OCI-M1 (cell line): Measurements from ENCODE around the gene CWH43.
"Not testable (repeated sequence)": the region's sequence is repeated elsewhere in the genome, so short reads cannot be mapped to it uniquely, and the experiment has no call there.

Source experiments
- DNase-seq: peaks from one replicate; lab custom pipeline; 2025; lab: John Stamatoyannopoulos, UW

The CWH43 gene

DNA sequence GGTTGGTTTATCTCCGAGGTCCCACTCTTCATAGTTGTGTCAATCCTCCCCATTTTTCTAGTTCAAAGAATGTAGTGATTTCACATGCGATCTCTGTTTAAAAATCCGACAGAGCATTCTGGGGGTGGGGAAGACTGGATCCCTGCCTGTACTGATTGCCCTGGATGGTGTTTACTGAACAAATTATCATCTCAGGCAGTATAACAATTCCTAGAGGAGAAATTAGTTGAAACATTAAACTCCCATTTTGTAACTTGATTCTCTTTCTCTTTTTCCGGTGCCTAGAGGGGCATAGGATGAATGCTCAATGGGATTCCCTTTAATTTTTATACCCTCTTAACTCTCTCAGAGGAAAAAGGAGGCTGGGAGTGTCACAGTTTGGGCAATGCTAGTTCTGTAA lies 10.0 kb upstream of the CWH43 start:
- no peak for DNase-seq

DNA sequence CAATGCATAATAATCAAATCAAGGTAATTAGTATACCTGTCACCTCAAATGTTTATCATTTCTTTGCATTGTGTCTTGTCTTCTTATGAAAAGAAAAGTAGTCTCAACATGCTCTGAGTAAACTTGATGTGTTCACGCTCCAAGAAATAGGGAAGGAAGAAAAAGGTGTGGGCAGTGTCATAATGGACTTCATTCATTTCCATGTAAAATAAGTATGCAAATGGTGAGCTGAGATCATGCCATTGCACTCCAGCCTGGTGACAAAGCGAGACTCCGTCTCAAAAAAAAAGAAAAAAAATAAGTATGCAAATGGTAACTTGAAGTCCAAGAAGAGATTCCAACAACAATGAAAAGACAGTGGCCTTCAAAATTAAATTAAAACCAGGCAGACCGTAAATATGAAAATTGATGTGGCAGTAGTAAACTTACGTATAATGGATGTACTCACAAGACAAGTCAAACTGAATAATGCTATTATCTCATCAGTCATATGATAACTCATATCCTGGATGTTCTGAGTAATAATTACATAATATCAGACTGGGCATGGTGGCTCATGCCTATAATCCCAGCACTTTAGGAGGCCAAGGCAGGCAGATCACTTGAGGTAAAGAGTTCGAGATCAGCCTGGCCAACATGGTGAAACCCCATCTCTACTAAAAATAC lies 6.0 kb upstream of the CWH43 start:
- DNase-seq, result no peak

DNA sequence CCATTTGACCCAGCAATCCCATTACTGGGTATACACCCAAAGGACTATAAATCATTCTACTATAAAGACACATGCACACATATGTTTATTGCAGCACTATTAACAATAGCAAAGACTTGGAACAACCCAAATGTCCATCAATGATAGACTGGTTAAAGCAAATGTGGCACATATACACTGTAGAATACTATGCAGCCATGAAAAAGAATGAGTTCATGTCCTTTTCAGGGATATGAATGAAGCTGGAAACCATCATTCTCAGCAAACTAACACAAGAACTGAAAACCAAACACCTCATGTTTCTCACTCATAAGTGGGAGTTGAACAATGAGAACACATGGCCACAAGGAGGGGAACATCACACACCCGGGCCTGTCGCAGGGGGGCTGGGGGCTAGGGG lies 2.1 kb upstream of the CWH43 start:
- DNase-seq, result not testable (repeated sequence)

DNA sequence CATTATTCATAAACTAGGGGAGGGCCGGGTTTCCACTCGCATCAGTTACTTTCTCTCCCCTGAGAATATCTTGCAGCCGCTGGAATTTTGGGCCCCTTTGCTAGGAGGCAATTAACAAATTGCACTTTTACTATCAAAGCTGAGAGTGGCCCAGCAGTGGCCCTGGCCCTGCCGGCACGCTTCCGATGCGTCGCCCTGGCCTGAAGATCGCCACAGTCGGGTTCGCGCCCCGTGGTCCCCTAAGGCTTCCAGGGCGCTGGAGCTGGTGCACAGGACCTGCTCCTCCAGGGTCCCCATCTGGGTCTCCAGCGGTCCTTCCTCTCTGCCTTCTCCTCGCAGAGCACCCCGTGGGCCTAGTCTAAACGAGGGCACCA lies 486 bp upstream of the CWH43 start:
- no peak for DNase-seq

DNA sequence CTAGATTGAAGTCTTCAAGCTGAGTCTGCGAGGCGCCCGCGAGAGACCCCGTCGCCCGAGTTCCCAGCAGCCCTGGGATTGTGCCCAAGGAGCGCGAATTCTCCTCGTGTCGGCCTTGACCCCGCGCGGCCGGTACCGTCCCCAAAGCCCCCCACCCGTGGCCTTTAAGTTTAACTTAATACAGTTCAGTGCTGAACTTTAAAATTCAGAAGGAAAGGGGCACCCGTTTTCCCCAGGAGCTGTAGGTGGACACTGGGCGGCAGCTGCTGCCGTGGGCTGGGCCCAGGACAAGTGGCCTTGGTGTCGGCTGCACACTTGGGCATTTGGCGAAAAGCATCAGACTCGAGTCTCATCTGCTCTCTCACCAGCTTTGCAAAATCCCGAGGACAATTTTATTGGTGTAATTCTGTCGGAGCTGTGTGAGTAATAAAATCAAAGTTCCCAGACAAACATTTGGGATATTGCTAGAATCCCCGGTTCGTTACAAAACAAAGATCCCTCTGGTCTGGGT lies 634 bp downstream of the CWH43 start:
- no peak for DNase-seq

DNA sequence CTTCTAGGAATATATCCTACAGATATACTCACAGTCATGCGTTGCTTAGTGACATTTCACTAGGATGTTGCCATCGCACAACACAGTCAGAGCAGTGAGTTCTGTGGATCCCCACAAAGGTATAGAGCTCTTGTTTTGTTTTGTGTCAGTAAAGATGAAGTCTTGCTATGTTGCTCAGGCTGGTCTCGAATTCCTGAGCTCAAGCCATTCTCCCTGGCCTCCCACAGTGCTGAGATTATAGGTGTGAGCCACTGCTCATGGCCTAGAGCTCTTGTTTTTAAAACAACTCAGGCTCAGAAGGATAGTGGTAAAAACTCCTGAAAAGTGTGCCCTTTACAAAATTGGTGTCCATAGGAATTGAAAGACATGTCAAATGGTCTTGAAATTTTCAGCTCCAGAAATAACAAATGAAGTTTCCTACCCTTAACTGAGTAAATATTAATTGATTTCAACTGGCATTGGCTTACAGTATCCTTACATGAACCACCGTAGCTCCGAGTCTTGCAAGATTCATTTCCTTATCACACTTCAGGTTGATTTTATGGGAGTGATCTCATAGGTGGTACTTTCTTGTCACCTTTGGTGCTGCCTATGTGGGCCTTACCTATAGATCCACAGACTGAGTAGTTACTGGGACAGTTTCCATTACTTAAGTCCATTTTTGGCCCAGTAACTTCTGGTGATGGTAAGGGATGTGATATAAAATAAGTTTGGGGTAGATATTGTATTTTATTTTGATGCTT lies 3.6 kb downstream of the CWH43 start:
- no peak for DNase-seq

DNA sequence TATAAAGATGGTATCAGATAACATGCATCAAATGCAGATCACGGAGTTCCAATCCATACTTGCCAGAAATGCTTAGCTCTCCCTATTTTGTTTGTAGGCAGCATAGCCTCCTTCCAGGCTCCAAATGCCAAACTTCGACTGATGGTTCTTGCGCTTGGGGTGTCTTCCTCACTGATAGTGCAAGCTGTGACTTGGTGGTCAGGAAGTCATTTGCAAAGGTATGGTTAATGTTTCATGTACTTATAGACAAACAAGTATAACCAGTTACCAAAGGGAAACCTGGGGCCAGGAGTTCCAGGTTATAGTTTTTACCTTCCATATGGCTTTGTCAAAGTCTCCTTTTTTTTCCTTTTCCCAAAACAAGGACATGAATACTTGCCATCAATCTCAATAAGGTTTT lies 5.3 kb downstream of the CWH43 start:
- DNase-seq, result no peak

DNA sequence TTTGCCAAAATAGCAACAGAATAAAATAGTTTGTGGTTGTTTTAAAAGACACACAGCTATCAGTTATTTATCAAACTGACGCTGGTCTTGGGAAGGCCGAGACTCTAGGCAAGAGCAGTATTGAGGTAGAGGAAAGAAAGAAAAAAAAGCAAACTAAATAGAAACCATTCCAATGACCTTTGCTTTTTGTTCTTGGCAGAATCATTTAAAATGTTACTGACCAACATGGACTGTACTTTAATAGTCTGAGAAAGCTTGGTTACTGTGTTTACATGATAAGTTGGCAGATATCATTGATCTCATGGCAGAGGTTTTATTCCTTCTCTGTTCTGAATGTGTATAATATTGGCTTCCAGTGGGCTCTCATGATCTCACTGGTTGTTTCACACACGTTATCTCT lies 11.9 kb downstream of the CWH43 start:
- no peak for DNase-seq

DNA sequence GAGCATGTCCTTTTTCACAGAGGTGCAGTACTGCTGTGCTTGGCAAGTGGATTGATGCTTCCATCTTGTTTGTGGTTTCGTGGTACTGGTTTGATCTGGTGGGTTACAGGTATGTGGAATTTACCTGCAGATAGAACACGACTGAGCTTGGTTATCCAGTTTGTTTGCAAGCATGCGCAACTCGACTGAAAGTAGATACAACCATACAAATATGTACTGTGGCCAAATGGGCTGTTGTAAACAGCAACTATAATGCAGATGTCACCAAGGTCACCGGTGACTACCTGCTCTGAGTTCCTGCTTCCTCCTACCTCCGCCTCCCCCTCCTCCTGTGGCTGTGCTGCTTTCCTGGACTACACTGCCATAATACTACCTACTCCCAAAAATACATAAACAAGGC lies 12.4 kb downstream of the CWH43 start:
- DNase-seq, result no peak

DNA sequence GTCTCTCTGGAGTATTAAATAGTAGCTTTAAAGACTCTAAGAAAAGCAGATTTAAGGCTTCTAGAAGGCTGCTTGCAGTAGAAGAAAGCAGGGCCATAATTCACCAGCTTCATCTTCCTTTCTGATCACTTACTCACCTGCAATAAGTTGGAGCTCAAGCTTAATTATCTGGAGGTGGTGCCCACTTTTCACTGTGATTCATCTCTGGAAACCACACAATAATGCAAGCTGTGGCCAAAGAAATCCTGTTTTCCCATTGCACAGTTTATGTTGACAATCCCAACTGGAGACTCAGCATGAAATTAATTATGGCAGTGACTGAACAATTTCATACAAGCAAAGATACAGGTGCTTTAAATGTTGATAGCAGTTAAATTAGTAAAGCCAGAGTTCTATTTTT lies 14.7 kb downstream of the CWH43 start:
- no peak for DNase-seq

DNA sequence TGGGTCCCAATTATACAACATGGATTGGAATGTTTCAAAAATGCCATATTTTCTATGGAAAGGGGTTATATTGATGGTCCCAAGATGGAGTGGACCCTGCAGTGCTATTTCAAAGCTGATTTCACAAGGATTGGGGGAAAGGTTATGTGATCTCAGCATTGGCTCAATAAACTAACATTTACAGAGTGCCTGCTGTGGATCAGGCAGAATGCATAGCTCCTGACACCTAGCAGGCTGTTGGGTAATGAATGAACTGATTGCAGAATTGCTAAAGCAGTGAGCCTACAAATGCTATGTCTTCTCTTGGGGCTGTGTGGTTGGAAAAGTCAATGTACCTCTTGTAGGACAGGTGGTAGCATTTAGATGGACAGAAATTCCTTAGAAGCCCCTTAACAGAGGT lies 16.9 kb downstream of the CWH43 start:
- no peak for DNase-seq

DNA sequence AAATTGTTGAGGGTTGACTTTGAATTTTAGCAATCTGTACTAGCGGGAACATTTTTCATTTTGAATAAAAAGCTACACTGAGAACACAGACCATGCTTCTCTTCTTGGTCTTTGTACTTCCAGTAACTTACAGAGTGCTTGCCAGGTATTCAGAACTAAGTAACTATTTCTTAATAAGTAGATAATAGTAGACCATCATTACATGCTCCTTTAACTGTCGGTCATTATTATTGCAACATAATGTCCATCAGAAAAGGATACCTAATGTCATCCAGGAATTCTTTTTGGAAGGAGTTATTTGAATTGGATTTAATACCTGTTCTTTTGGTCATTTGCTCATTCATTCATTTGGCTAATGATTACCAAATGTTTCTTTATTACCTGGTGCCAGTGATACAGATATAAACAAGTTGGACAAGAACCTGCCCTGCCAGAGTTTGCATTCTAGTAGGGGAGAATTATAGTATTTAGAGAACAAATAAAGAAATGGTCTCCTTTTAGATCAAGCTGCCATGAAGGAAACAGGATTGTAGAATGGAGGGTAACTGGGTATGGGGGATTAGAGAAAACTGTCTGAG lies 32.7 kb downstream of the CWH43 start:
- DNase-seq, result no peak

DNA sequence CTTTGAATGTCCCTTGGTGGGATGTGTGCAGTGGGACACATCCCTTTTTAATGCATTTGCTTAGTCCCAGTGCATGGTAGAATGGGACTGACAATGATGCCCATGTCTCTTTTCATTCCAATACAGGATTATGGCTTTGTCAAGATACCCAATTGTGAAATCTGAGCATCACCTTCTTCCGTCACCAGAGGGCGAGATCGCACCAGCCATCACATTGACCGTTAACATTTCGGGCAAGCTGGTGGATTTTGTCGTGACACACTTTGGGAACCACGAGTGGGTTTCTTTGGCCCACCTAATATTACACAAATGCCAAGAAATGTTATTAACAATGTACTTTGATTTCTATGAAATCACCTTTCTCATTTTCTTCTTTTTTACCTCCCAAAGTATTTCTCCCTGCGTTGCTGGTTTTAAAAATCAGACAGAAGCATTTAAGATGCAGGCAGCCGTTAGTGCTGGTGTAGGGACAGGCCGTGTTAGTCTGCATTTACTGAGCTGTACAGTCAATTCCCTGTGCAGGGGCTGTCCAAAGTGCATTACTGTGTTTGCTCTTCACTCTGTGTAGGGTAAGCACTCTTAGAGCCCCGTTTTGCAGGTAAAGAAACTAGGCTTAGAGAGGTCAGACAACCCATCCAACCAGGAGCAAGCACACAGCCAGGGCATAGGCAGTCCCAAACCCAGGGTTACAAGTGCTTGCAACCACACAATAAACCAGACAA lies 46.5 kb downstream of the CWH43 start:
- DNase-seq, result peak; percentile 65

DNA sequence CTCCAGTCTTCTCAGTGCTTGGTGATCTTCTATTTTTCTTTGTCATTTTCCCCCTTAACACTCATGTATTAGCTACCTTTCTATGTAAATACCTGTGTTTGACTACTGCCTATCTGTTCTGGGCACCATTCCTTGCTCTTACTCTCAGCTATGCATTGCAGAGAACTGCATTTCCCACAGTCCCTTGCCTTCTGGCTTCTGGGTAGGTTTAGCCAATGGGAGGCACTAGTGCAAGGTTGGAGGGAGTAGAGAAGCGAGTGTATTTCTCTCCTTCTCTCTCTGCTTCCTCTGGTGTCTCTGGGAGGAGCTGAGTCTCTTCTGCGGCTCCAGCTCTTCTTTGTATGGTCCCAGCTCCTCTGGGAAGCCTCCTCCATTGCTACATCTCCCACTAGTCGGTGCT lies 50.5 kb downstream of the CWH43 start:
- no peak for DNase-seq

DNA sequence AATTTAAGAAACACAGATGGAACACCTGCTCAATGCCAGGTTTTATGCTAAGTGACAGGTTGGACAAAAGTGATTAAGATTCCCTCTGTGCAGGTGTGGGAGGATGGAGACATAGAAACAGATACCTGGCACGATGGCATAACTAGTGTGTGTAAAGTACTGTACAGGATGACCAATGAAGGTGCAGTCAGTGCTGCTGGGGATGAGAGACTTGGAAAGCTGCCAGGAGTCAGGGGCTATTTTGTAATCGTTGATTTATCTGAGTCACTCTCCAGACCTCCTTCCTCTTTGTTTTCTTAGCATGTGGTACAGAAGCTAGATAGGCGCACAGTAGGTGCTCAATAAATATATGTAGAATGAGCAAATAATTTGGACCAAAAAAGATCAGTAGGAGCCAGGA lies 58.2 kb downstream of the CWH43 start:
- no peak for DNase-seq

DNA sequence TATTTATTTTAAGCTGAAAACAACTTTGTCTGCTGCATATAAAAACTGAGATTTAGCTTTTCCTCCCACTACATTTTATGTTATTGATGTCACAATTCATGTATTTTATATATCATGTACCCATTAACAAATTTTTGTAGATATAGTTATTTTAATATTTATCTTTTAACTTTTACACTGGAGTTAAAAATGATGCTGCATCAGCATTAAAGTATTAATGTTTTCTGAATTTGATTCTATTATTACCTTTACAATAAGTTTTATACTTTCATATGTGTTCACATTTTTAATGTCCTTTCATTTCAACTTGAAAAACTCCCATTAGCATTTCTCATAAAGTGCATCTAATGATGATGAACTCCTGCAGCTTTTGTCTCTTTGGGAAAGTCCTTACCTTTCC lies 72.2 kb downstream of the CWH43 start:
- DNase-seq, result no peak

DNA sequence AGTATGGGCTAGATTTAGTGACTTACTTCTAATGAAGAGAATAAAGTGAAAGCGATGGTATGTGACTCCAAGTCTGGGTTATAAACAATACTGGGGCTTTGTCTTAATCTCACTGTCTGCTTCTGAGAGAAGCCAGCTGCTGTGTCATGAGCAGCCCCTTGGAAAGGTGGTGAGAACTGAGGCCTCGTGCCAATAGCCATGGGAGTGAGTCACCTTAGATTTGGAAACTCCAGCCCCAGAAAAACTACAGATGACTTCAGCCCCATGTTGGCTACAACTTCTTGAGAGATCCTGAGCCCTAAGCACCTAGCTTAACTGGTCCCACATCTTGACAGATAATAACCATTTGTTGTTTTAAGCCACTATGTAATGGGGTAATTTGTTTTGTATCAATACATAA lies 77.6 kb downstream of the CWH43 start:
- no peak for DNase-seq

DNA sequence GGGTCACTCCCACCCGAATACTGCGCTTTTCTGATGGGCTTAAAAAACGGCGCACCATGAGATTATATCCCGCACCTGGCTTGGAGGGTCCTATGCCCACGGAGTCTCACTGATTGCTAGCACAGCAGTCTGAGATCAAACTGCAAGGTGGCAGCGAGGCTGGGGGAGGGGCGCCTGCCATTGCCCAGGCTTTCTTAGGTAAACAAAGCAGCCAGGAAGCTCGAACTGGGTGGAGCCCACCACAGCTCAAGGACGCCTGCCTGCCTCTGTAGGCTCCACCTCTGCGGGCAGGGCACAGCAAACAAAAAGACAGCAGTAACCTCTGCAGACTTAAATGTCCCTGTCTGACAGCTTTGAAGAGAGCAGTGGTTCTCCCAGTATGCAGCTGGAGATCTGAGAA lies 86.1 kb downstream of the CWH43 start:
- DNase-seq, result not testable (repeated sequence)

DNA sequence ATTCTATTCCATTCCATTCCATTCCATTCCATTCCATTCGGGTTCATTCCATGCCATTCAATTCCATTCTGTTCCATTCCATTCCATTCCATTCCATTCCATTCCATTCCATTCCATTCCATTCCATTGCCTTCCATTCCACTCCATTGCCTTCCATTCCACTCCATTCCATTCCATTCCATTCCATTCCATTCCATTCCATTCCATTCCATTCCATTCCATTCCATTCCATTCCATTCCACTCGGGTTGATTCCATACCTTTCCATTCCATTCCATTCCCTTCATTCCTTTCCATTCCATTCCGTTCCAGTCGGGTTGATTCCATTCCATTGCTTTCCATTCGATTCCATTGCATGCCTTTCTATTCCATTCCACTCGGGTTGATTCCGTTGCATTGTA lies 105.8 kb downstream of the CWH43 start:
- DNase-seq, result not testable (repeated sequence)

DNA sequence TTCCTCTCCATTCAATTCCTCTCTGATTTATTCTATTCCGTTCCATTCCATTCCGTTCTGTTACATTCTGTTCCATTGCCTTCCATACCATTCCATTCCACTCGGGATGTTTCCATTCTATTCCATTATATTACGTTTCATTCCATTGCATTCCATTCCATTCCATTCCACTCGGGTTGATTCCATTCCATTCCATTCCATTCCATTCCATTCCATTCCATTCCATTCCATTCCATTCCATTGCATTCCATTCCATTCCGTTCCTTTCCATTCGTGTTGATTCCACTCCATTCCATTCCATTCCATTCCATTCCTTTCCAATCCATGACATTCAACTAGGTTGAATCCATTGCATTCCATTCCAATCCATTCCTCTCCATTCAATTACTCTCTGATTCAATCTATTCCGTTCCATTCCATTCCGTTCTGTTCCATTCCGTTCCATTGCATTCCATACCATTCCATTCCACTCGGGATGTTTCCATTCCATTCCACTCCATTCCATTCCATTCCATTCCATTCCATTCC lies 106.6 kb downstream of the CWH43 start:
- not testable (repeated sequence) for DNase-seq

DNA sequence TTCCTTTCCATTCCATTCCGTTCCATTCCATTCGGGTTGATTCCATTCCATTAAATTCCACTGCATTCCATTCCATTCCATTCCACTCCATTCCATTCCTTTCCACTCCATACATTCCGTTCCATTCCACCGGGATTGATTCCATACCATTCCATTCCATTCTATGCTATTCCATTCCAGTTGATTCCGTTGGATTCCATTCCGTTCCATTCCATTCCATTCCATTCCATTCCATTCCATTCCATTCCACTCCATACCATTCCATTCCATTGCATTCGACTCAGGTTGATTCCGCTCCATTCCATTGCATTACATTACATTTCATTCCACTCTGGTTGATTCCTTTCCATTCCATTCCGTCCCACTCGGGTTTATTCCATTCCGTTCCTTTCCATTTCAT lies 110.1 kb downstream of the CWH43 start:
- DNase-seq, result not testable (repeated sequence)

DNA sequence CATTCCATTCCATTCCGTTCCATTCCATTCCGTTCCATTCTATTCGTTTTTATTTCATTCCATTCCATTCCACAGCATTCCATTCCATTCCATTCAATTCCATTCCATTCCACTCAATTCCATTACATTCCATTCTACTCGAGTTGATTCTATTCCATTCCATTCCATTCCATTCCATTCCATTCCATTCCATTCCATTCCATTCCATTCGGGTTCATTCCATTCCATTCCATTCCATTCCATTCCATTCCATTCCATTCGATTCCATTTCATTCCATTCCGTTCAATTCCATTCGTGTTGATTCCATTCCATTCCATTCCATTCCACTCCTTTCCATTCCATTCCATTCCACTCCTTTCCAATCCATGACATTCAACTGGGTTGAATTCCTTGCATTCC lies 110.6 kb downstream of the CWH43 start:
- not testable (repeated sequence) for DNase-seq
